GDM1 (cell line): Measurements from ENCODE around the gene CSTPP1.
"Not testable (repeated sequence)": the region's sequence is repeated elsewhere in the genome, so short reads cannot be mapped to it uniquely, and the experiment has no call there.

Source experiments
- DNase-seq: peaks from one replicate; lab custom pipeline; 2025; lab: John Stamatoyannopoulos, UW

CSTPP1 gene

GRCh38 chr11:46953093-46953492, 16.5 kb downstream of the CSTPP1 start:
- no peak for DNase-seq

- DNase-seq: no peak
Measured at GRCh38 chr11:46958777-46959176, 22.2 kb downstream of the CSTPP1 start.

GRCh38 chr11:46961041-46961440, 24.5 kb downstream of the CSTPP1 start:
- DNase-seq: no peak

GRCh38 chr11:46961886-46962285, 25.3 kb downstream of the CSTPP1 start:
- DNase-seq: not testable (repeated sequence)

GRCh38 chr11:46963844-46964243, 27.3 kb downstream of the CSTPP1 start:
- no peak for DNase-seq

GRCh38 chr11:46966773-46967172, 30.2 kb downstream of the CSTPP1 start:
- no peak for DNase-seq

- no peak for DNase-seq
Measured at GRCh38 chr11:46967962-46968361, 31.4 kb downstream of the CSTPP1 start.

GRCh38 chr11:46969379-46969778, 32.8 kb downstream of the CSTPP1 start:
- DNase-seq: no peak

- no peak for DNase-seq
Measured at GRCh38 chr11:46970913-46971625, 34.5 kb downstream of the CSTPP1 start.

- DNase-seq: no peak
Measured at GRCh38 chr11:46972343-46972742, 35.8 kb downstream of the CSTPP1 start.

- no peak for DNase-seq
Measured at GRCh38 chr11:46972821-46973220, 36.3 kb downstream of the CSTPP1 start.

GRCh38 chr11:46976182-46976854, 39.8 kb downstream of the CSTPP1 start:
- no peak for DNase-seq

GRCh38 chr11:46977038-46977813, 40.7 kb downstream of the CSTPP1 start:
- DNase-seq: no peak

- no peak for DNase-seq
Measured at GRCh38 chr11:46978005-46978491, 41.5 kb downstream of the CSTPP1 start.

- DNase-seq: no peak
Measured at GRCh38 chr11:46979358-46979757, 42.8 kb downstream of the CSTPP1 start.

GRCh38 chr11:46981436-46981835, 44.9 kb downstream of the CSTPP1 start:
- DNase-seq: no peak

GRCh38 chr11:46982797-46983452, 46.4 kb downstream of the CSTPP1 start:
- no peak for DNase-seq

- no peak for DNase-seq
Measured at GRCh38 chr11:46983598-46983997, 47.0 kb downstream of the CSTPP1 start.

GRCh38 chr11:46984548-46984947, 48.0 kb downstream of the CSTPP1 start:
- DNase-seq: no peak

- DNase-seq: no peak
Measured at GRCh38 chr11:46984987-46985386, 48.4 kb downstream of the CSTPP1 start.

GRCh38 chr11:46987183-46987582, 50.6 kb downstream of the CSTPP1 start:
- no peak for DNase-seq

GRCh38 chr11:46989810-46990487, 53.4 kb downstream of the CSTPP1 start:
- DNase-seq: not testable (repeated sequence)
